GM12874 (cell line): ENCODE data around the gene RPS21.

Source experiments
- CTCF ChIP-seq: IDR thresholded peaks from 2 replicates; pipeline ENCODE4 v1.5.1; 2011; ENCODE audit warnings: low read depth, mild to moderate bottlenecking, control low read depth, low read length, moderate library complexity; ENCODE audit not compliant: insufficient read depth

The RPS21 gene

GRCh38 chr20:62374331-62375152 lies 12.4 kb upstream of the RPS21 start:
- no peak for TF ChIP-seq CTCF

- TF ChIP-seq CTCF: no peak
These were observed 10.5 kb upstream of the RPS21 start for GRCh38 chr20:62376112-62377063.

- TF ChIP-seq CTCF: no peak
These were observed 9.8 kb upstream of the RPS21 start for GRCh38 chr20:62377064-62377461.

GRCh38 chr20:62377615-62378178 lies 9.2 kb upstream of the RPS21 start:
- TF ChIP-seq CTCF: no peak

- TF ChIP-seq CTCF: no peak
These were observed 8.7 kb upstream of the RPS21 start for GRCh38 chr20:62378215-62378614.

GRCh38 chr20:62381202-62381797 lies 5.6 kb upstream of the RPS21 start:
- TF ChIP-seq CTCF: no peak

GRCh38 chr20:62381842-62382241 lies 5.1 kb upstream of the RPS21 start:
- TF ChIP-seq CTCF: no peak
